HG03378 (cell line): ENCODE measurements around the gene NFKBIZ.
"Not testable (repeated sequence)": the region's sequence is repeated elsewhere in the genome, so short reads cannot be mapped to it uniquely, and the experiment has no call there.

ENCODE experiments used
- ATAC-seq: cut with Tn5 transposase; IDR thresholded peaks from one replicate; pipeline ENCODE4 v1.9.1; 2021; ENCODE audit warnings: mild to moderate bottlenecking, moderate library complexity; ENCODE audit not compliant: unreplicated experiment

Gene NFKBIZ

DNA sequence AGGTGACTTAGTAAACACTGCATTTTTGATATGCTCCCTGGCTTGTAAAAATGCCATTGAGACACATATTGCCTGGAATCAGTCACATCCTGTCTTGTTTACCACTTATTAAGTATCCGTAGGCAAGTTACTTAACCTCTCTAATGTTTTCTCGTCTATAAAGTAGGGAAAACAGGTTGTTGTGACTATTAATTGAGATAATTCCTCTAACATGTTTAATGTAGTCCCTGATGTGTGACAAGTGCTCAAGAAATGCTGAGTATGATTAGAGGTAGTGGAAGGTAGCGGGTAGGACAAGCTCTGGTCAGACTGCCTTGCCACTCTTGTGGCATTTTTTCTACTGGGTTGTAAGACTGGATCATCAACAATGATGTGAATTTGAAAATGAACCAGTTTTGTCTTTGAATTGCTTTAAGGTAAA, 54.1 kb downstream of the NFKBIZ start:
- no peak for ATAC-seq

DNA sequence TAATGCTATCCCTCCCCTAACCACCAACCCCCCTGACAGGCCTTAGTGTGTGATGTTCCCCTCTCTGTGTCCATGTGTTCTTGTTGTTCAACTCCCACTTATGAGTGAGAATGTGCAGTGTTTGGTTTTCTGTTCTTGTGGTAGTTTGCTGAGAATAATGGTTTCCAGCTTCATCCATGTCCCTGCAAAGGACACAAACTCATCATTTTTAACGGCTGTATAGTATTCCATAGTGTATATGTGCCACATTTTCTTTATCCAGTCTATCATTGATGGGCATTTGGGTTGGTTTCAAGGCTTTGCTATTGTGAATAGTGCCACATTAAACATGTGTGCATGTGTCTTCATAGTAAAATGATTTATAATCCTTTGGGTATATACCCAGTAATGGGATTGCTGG, 56.3 kb downstream of the NFKBIZ start:
- not testable (repeated sequence) for ATAC-seq
